Measurements from ENCODE around the gene ZNF611. TPM values are rescaled to one million over a fixed set of nuclear protein-coding genes. Genes with fewer than 3 reads are reported as not detected.
"Not testable (repeated sequence)": the region's sequence is repeated elsewhere in the genome, so short reads cannot be mapped to it uniquely, and the experiment has no call there.

ZNF611 gene
- polyA plus RNA-seq, 1 donor from 2014 or later: 11.8 TPM

DNA sequence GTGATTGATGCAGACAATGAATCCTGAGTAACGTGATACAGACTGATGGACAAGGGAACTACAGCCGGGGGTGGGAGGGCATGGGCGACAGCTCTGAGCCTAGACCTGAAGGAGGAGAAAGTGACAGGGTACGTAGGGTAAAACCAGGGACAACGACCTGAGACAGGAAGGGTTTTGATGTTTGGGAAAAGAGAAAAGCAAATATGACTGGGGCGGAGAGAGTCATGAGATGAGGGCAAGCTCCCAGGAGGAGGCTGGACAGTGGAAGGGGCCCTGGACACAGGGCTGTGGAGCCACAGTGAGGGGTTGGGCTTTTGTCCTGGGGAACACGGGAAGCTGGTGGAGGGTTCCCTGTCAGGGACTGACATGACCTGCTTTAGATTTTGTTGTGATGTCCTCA lies 34.2 kb downstream of the ZNF611 start:
- Histone ChIP-seq H3K9me2 (ENCODE audit: insufficient read depth, low read length) (no peaks in the 10 kb centered on the region), H3K4me3 (ENCODE audit: low read length) (no peak overlapping the region), H3K27me3 (ENCODE audit: insufficient read depth, low read depth, low read length) (no peaks in the 10 kb centered on the region), H3K79me2 (replicated peaks; ENCODE audit: insufficient read depth, low read length) (no peaks in the 10 kb centered on the region), H3F3A (ENCODE audit: insufficient read depth, low read length, poor library complexity, severe bottlenecking) (no peaks in the 10 kb centered on the region), H3K4me2 (ENCODE audit: low read length) (no peak overlapping the region), H2AFZ (ENCODE audit: low read depth, low read length) (no peak overlapping the region), H3K9me3 (ENCODE audit: low read length) (no peaks in the 10 kb centered on the region), H3K27ac (ENCODE audit: low read length) (no peak overlapping the region), H3K36me3 (ENCODE audit: insufficient read depth, low read length) (peaks cover 13% of the 10 kb centered on the region), H4K20me1 (ENCODE audit: insufficient read depth) (no peaks in the 10 kb centered on the region), H3K9ac (ENCODE audit: low read length) (no peak overlapping the region)
- TF ChIP-seq EP300 (conservative IDR thresholded peaks at IDR 0.05; ENCODE audit: poor library complexity, severe bottlenecking) (no peak), POLR2AphosphoS5 (IDR thresholded peaks at IDR 0.05) (no peak), EZH2 (IDR thresholded peaks at IDR 0.05; ENCODE audit: borderline replicate concordance, insufficient read depth, low read length, poor library complexity, severe bottlenecking) (no peak), SMC3 (conservative IDR thresholded peaks at IDR 0.05; ENCODE audit: poor library complexity) (no peak), MXI1 (conservative IDR thresholded peaks at IDR 0.05; ENCODE audit: poor library complexity, severe bottlenecking) (no peak), TAF1 (IDR thresholded peaks at IDR 0.05; ENCODE audit: low read depth) (no peak), RAD21 (conservative IDR thresholded peaks at IDR 0.05) (no peak)
- TF ChIP-seq, protein P1, sequence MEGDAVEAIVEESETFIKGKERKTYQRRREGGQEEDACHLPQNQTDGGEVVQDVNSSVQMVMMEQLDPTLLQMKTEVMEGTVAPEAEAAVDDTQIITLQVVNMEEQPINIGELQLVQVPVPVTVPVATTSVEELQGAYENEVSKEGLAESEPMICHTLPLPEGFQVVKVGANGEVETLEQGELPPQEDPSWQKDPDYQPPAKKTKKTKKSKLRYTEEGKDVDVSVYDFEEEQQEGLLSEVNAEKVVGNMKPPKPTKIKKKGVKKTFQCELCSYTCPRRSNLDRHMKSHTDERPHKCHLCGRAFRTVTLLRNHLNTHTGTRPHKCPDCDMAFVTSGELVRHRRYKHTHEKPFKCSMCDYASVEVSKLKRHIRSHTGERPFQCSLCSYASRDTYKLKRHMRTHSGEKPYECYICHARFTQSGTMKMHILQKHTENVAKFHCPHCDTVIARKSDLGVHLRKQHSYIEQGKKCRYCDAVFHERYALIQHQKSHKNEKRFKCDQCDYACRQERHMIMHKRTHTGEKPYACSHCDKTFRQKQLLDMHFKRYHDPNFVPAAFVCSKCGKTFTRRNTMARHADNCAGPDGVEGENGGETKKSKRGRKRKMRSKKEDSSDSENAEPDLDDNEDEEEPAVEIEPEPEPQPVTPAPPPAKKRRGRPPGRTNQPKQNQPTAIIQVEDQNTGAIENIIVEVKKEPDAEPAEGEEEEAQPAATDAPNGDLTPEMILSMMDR (IDR thresholded peaks at IDR 0.05; ENCODE audit: poor library complexity, severe bottlenecking): no peak
- TF ChIP-seq, protein P2, sequence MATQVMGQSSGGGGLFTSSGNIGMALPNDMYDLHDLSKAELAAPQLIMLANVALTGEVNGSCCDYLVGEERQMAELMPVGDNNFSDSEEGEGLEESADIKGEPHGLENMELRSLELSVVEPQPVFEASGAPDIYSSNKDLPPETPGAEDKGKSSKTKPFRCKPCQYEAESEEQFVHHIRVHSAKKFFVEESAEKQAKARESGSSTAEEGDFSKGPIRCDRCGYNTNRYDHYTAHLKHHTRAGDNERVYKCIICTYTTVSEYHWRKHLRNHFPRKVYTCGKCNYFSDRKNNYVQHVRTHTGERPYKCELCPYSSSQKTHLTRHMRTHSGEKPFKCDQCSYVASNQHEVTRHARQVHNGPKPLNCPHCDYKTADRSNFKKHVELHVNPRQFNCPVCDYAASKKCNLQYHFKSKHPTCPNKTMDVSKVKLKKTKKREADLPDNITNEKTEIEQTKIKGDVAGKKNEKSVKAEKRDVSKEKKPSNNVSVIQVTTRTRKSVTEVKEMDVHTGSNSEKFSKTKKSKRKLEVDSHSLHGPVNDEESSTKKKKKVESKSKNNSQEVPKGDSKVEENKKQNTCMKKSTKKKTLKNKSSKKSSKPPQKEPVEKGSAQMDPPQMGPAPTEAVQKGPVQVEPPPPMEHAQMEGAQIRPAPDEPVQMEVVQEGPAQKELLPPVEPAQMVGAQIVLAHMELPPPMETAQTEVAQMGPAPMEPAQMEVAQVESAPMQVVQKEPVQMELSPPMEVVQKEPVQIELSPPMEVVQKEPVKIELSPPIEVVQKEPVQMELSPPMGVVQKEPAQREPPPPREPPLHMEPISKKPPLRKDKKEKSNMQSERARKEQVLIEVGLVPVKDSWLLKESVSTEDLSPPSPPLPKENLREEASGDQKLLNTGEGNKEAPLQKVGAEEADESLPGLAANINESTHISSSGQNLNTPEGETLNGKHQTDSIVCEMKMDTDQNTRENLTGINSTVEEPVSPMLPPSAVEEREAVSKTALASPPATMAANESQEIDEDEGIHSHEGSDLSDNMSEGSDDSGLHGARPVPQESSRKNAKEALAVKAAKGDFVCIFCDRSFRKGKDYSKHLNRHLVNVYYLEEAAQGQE (IDR thresholded peaks at IDR 0.05; ENCODE audit: borderline replicate concordance): no peak

DNA sequence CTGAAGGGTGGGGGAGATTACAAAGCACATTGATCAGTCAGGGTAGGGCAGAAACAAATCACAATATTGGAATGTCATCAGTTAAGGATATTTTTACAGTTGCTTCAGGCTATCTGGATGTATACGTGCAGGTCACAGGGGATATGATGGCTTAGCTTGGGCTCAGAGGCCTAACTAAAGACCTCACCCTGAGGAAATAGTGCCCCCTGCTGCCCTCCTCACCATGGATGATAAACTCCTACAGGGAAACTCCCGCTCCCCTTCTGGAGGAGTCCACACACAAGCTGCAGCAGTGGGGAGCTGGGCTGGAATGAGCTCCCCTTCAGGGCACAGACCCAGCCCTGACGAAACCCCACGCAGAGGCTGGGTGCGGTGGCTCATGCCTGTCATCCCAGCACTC lies 35.3 kb downstream of the ZNF611 start:
- H2AFZ ChIP-seq (ENCODE audit: low read depth, low read length); H3K9me2 ChIP-seq (ENCODE audit: insufficient read depth, low read length); H3K79me2 ChIP-seq (replicated peaks; ENCODE audit: insufficient read depth, low read length); H3F3A ChIP-seq (ENCODE audit: insufficient read depth, low read length, poor library complexity, severe bottlenecking); H3K36me3 ChIP-seq (ENCODE audit: insufficient read depth, low read length); H4K20me1 ChIP-seq (ENCODE audit: insufficient read depth); H3K4me3 ChIP-seq (ENCODE audit: low read length); H3K9ac ChIP-seq (ENCODE audit: low read length); H3K9me3 ChIP-seq (ENCODE audit: low read length); H3K27me3 ChIP-seq (ENCODE audit: insufficient read depth, low read depth, low read length); H3K4me2 ChIP-seq (ENCODE audit: low read length); H3K27ac ChIP-seq (ENCODE audit: low read length): not testable (repeated sequence)

DNA sequence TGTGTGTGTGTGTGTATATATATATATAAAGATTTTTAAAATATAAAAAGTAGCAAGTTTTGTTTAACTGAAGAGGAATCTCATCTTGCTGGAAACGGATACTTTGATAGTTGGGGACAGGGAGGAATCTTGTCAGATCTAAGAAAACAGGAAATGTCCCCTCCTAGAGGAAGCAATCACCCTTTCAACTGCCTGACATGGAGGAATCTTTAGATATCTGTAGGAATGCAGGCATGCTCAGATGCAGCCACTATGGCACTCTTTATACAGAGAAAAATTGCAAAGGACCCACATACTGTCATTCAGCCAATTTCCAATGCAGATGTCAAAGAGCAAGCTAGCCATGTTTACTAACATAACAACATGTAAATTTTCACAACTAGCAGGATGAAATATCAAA lies 38.8 kb downstream of the ZNF611 start:
- no peaks in the 10 kb centered on the region for H3K79me2 ChIP-seq (replicated peaks; ENCODE audit: insufficient read depth, low read length)
- H3K9ac ChIP-seq (ENCODE audit: low read length): no peak overlapping the region
- no peaks in the 10 kb centered on the region for H3K9me3 ChIP-seq (ENCODE audit: low read length)
- H3K4me3 ChIP-seq (ENCODE audit: low read length): no peak overlapping the region
- H4K20me1 ChIP-seq (ENCODE audit: insufficient read depth): no peaks in the 10 kb centered on the region
- H3K4me2 ChIP-seq (ENCODE audit: low read length): no peak overlapping the region
- no peak overlapping the region for H3K27ac ChIP-seq (ENCODE audit: low read length)
- H3K9me2 ChIP-seq (ENCODE audit: insufficient read depth, low read length): no peaks in the 10 kb centered on the region
- H2AFZ ChIP-seq (ENCODE audit: low read depth, low read length): no peak overlapping the region
- no peaks in the 10 kb centered on the region for H3K36me3 ChIP-seq (ENCODE audit: insufficient read depth, low read length)
- TF ChIP-seq RAD21 (conservative IDR thresholded peaks at IDR 0.05) (no peak), EP300 (conservative IDR thresholded peaks at IDR 0.05; ENCODE audit: poor library complexity, severe bottlenecking) (no peak)
- no peaks in the 10 kb centered on the region for H3F3A ChIP-seq (ENCODE audit: insufficient read depth, low read length, poor library complexity, severe bottlenecking)
- no peaks in the 10 kb centered on the region for H3K27me3 ChIP-seq (ENCODE audit: insufficient read depth, low read depth, low read length)
